Measurements from ENCODE around the gene SCLY.
"Not testable (repeated sequence)": the region's sequence is repeated elsewhere in the genome, so short reads cannot be mapped to it uniquely, and the experiment has no call there.

SCLY gene

DNA sequence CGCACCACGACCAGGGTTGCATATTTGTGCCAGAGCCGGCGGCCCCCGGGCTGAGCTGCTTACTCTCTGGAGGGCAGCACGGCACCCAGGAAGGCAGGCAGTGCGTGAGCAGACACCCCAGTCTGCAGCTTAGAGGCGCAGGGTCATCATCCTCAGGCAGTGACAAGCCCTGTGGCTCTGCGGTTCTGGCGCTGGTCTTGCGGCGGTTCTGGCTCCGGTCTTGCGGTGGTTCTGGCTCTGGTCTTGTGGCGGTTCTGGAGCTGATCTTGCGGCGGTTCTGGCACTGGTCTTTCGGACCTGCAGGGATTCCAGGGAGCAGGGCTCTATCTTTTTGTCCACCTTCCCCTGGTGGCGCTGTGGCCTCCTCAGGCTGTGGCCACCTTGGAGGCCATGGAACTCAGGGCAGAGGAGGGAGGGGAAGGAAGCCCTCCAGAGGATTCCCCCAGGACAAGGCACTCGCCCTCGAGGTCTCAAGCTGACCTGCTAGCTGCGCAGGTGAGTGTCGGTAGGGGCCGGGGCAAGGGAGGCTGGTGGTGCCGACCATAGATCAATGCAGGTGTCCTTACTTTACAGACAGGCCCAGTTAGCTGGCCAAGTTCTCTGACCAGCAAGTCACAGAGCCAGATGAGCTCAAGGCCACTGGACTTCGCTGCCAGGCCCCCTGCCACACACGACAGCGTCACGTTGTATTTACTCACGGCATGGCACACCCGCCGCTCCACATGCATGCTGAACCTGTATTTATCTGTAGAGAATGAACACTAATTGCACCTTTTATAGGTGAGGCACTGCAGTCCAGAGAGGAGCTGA is 54.3 kb downstream of the SCLY start:
- DNase-seq, result no peak

DNA sequence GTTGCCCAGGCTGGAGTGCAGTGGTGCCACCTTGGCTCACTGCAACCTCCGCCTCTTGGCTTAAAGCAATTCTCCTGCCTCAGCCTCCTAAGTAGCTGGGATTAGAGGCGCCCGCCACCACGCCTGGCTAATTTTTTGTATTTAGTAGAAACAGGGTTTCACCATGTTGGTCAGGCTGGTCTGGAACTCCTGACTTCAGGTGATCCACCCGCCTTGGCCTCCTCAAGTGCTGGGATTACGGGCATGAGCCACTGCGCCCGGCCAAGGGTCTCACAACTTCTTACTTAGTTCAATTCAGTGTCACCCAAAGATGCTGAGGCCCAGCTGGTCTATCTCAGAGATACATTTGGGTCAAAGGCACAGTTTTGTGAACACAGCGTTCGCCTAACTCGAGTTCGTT is 54.9 kb downstream of the SCLY start:
- DNase-seq, result not testable (repeated sequence)

DNA sequence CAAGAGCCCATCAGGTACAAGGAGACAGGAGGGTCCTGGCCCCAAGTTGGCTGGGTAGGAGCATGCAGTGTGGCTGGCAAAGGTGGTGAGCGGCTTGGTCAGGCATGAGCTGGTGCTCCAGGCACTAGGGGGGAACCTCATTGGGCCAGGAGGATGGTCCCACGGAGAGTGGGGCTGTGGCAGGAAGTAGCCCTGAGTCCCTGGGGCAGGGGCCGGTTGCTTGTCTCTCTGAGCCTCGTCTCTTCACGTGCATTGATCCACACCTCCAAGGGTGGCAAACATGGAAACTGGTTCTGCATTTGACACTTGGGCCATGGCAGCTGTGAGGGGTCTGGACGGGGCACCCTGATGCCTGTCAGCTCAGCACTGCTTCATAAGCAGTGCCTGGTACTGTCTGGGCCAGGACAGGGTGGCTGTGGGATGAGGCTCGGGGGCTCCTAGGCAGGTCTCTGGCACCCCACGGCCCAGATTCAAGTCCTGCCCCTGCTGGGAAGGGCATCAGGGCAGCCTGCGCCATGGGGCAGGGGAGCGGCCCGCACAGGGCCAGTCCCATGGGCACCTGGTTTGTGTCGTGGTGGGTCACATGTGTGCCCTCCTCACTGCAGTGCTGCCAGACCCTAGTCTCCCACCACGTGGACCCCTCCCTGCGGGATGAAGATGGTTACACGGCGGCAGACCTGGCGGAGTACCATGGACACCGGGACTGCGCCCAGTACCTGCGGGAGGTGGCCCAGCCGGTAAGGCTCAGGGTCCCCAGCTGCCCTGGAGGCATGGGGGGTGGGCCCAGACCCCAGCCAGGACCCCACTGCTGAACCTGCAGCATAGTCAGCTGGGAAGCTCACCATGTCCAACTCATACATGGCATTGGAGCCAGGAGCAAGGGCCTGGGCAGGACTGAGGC is 55.7 kb downstream of the SCLY start:
- no peak for DNase-seq

DNA sequence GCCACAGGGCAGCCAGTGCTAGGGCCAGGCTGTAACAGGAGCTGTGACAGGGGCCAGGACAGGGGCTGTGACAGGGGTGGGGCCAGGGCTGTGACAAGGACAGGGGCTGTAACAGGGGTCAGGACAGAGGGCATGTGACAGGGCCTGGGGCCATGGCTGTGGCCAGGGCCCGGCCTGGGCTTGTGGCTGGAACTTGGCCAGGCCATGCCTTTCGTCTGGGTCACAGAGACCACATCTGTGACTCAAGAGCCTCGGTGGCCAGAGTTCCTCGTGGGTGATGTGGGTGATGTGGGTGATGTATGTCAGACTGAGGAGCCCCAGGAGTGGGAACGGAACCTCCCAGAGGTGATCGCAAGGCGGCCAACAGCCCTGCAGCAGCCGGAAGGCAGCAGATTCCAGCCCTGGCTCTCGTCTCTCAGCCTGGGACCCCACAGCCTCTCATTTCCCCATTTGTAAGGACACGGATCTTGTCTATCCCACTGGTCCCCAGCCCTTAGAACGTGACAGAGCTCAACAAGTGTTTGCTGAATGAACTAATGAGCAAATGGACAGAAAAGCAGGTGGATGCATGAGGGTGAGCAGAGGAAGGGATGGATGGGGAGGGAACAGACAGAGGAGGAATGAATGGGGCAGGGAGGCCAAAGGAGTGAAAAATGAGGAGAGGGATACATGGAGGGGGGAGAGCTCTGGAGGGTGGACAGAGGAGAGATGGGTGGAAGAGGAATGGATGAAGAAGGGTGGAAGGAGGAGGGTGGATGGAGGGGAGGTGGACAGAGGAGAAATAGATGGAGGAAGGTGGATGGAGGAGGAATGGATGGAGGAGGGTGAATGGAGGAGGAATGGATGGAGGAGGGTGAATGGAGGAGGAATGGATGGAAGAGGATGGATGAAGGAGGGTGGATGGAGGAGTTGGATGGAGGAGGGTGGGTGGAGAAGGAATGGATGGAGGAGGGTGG is 56.7 kb downstream of the SCLY start:
- DNase-seq, result no peak

DNA sequence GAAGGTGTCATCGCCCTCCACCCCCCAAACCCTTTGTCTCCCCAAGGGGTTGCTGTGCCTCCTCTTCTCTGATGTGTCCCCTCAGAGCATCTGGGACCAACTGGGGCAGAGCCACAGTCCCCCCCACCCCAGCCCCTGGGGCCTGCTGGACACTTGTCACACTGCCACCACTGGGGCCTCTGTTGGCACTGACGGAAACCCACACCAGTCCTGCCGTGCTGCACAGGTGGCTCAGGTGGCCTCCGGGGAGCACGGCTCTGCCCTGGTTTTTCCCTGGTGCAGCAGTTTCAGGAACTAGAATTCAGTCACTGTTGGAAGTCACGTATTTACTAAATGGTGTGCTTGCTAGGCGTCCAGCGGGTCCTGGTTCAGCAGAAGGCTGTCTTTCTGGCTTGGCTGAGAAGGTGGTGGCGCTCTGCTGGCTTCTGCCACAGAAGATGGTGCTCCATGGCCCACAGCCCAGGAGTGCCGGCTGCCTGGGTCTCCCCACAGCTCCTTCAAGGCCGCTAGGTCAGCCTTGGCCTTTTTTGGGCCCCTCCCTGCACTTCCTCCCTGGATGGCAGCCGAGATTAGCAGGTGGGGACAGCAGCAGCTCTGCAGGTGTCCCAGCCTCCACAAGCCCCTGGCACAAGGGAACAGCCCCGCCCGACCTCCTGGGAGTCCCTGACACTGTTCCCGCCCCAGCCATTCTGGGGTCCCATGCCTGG is 59.1 kb downstream of the SCLY start:
- no peak for DNase-seq

DNA sequence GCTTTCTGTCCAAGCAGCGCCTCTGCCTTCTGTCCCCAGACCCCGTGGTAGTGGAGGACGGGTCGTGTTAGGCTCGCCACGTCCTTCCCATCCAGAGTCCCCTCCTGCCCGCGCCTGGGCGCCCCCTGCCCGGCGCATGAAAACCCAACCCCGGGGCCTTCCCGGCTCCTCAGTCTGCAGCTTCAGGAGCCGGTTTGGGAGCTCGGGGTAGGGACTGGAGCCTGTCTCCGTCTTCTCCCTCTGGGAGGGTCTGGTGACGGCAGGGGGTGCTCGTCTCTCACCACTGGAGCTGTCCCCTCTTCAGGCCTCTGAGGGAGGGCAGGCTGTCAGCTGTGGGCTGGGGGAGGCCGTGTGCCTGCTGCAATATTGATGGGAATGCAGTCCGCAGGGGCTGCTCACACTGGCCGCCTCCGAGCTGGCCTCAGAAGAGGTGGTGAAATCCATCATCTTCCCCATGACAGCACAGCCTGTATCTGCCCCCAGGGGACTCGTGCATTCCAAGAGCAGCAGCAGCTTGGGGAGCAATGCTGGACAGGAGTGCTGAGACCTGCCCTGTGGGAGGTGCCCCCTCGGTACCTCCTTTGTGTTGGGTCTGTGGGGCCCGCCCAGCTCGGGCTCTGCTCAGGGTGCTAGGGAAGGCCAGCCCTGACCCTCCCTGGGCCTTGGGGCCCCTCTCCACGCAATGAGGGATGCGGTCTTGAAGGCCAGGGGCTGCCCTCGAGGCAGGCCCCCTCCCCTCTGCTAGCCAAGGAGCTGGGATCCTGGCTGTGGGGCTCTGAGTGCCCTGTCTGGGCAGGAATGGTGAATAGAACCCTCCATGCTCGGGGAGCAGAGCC is 59.9 kb downstream of the SCLY start:
- no peak for DNase-seq

DNA sequence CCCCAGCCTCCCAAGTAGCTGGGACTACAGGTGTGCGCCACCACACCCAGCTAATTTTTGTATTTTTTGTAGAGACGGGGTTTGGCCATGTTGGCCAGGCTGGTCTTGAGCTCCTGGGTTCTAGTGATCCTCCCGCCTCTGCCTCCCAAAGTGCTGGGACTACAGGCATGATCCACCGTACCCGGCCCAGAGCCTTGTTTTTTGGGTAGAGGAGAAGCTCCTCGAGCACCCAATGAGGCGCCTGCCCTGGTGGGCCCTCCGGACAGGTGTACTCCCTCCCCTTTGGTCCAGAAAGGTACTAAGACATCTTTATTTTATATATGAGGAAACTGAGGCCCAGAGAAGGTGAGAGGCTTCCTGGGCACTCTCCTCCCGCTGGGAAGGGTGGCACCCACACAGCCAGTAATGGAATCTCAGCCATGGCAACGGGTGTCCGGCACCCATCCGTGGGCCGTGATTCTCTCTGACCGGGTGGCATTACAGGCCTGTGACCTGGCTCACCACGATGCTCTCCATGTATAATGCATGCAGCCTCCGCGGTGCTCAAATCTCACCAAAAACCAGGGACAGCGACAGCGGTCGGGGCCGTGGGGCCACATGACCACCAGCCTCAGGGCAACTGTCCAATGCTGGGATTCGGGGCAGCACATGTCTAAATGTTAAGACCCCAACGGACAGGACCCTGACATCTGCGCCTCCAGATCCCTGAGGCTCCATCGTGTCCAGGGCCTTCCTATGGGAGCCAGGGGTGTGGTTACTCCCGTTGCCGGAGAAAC is 60.9 kb downstream of the SCLY start:
- no peak for DNase-seq

DNA sequence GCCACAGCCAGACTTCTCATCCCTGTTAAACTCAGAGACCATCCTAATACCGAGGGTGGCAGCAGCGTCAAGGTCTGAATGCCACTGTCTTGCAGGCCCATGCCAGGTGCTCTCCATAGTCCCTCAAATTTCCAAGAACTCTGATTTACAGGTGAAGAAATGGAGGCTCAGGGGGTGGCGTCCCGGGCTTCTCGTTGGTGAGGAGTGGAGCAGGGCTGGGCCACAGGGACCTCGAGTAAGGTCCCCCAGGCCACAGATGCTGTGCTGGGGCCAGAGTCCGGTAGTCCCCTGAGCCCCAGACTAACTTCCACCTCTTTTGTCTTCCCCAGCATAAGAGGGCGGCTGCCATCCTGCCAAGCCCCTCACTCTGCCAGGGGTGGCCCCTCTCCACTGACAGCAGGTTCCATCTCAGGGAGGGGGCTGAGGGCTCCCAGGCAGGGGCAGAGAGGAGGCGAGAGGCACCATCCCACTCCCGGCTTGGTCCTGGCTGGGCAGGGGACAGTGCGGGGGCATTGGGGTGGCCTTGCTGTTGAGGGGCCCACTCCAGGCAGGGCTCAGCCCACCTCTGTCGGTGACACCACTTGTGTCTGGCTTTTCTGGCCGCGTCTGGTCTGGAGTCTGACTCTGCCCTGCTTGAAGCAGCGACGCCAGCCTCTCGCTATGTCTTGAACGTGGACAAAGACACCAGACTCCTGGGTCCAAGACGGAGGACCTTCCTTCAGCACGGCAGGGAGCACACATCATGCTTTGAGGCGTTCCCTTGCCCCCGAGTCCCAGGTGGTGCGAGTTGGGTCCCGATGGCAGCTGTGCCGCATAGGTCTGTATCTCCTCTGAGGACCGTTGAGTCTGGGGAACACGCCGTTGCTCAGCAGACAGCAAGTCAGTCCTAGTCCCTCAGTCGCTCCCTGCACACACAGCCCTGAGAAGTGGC is 61.8 kb downstream of the SCLY start:
- no peak for DNase-seq

DNA sequence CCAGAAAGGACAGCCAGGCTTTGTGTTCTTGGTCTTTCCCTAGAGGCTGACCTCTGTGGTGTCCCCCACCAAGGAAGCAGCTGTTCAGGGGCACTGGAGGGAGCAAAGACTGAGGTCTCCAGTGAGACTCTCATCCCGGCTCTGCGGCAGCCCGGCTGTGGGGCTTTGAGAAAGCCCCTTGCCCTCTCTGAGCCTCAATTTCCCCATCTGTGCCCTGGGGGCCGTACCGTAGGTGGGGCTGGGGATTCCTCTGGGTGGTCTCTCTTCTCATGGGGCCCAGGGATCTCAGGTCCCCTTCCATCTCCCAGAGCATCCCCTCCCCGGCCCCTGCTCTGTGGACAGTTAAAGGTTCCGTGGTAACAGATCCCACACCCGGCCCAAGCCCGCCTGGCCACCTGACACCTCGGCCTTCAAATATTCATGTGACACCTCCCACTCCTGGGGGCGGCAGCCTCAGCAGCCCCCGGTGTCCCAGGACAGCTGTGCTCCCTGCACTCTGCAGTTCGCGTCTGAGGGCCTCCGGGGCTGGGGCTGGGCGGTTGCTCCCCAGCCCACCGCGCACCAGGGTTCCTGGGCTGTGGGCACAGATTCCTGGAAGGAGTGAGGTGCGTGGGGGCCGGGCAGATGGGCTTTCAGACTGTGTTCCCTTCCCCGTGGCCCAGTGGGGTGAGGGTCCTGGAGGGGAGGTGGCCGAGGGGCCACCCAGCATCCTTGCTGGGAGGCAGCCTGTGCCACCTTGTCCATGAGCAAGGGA is 62.6 kb downstream of the SCLY start:
- DNase-seq, result no peak

DNA sequence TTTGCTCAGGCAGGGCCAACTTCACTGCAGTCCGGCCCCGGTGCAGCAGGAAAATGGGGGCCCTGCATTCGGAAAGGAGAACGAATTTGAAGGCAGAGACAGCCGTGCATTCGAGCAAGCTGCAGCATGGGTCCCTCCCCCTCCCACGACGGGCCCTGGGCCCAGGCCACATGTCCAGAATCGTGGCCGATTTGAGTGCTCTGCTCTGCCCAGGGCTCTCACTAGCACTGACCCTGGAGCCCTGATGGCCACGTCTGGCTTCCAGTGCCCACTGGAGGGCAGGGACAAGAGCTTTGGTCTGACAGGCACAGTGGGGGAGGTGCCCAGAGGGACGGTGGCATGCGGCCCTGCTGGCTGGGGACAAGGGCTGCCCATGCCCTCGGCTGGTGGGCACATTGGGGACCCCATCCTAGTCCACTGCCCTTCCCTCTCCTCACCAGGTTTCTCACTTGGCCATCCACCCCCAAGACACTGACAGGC is 63.2 kb downstream of the SCLY start:
- DNase-seq, result no peak

DNA sequence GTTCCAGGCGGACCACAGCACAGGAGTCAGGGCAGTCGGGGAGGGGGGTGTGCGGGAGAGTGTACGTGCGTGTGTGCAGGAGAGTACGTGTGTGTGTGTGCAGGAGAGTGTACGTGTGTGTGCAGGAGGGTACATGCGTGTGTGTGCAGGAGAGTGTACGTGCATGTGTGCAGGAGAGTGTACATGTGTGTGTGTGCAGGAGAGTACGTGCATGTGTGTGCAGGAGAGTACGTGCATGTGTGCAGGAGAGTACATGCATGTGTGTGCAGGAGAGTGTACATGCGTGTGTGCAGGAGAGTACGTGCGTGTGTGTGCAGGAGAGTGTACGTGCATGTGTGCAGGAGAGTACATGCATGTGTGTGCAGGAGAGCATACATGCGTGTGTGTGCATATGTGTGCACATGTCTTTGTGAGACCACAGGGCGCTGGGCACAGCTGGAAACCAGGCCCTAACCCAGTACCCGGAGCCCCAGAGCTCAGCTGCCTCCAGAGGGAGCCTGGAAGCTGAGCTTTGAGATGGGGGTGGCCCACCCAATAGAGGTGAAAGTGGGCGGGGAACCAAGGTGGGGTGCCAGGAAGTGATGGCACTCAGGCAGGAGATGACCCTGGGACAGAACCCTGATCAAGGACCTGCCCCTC is 63.8 kb downstream of the SCLY start:
- no peak for DNase-seq

DNA sequence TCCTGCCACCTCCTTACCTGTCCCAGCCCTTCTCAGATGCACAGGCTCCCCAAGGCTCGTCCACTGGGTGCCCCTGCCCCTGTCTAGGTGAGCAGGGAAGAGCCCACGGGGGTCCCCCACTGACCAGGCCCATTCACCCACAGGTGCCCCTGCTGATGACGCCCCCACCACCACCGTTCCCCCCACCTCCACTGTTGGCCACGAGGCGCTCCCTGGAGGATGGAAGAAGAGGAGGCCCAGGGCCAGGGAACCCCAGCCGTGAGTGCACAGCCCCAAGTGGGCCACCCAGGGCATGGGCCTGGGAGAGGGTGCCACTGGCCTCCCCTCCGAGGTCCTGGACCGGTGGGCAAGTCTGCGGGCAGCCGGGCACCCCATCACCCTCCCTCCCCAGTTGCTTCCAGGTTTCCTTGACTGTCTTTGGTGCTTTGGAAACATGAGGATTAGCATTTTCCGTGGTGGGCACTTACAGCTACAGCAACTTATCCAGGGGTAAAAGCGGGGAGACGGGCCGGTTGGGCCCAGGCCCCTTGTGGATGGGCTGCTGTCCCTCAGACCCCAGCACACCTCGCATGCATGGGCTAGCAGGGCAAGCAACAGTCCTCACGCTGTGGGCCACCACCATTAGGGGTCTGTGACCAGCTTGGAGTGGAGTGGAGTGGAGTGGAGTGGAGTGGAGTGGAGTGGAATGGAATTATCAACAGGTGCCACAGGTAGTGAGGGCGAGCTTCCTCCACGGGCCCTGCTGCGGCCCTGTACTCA is 64.5 kb downstream of the SCLY start:
- DNase-seq, result no peak

DNA sequence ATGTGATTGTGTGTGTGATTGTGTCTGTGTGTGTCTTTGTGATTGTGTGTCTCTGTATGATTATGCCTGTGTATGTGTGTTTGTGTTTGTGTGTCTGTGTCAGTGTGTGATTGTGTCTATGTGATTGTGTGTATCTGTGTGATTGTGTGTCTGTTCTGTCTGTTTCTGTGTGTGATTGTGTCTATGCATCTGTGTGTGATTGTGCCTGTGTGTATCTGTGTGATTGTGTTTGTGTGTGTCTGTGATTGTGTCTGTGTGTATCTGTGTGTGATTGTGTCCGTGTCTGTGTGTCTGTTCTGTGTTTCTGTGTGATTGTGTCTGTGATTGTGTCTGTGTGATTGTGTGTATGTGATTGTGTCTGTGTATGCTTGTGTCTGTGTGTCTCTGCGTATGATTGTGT is 65.5 kb downstream of the SCLY start:
- no peak for DNase-seq

DNA sequence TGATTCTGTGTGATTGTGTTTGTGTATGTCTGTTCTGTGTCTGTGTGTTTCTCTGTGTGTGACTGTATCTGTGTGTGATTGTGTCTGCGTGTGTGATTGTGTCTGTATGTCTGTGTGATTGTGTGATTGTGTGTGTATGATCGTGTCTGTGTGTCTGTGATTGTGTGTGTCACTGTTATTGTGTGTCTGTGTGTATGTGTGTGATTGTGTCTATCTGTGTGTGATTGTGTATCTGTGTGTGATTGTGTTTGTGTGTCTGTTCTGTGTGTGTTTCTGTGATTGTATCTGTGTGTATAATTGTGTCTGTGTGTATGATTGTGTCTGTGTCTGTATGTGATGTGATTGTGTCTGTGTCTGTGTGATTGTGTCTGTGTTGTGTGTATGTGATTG is 66.0 kb downstream of the SCLY start:
- DNase-seq, result no peak

DNA sequence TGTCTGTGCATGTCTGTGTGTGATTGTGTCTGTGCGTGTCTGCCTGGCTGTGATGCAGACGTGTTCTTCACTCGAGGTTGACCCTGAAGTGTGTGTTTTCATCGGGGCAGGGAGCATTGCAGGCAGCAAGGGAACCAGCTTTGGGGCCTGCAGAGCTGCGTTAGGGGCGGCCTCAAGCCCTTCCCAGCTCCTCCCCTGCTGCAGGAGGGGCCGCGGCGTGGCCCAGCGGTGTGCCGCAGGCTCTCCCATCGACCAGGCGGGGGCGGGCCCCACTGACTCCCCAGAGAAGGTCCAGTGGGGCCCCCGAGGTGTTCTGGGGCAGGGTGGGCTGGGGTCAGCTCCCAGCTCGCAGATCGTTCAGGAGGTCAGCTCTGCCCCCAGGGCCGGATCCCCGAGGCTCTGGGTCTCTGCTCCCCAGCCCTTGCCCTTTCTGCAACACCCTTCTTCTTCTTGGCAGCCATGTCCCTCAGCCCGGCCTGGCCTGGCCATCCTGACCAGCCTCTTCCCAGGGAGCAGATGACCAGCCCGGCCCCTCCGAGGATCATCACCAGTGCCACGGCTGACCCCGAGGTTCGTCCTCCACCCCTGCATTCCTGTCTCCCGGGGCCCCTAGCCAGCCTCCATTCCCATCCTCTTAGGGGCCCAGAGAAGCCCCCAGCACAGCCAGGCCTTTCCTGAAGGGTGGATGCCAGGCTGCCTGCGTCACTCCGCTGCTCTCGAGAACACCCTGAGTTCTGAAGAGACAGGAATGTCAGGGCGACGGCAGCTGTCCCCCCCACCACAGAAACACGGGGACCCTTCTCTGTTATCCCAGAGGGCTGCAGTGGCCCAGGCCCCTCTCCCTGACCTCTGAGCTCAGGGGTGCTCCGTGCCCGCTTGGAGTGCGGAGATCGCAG is 66.6 kb downstream of the SCLY start:
- no peak for DNase-seq

DNA sequence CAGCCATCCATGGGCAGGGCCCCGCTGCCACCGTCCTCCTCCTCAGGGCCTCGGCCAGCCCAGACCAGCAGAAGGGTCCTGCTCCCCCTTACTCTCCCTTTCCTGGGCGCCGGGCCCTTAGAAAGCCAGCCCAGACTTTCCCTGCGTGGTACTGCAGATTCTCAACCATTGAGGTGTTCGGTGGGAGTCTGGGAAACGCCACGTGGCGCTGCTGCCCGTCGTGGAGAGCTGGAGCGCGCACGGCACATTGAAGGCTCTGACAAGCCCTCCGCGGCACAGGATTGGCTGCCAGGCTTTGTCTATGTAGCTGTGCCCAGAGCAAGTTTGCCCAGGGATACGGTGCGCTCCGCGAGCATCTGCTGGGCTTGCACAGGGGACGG is 67.2 kb downstream of the SCLY start:
- DNase-seq, result no peak

Measured in GOT3 (cell line).